GM10248 (cell line): ENCODE measurements around the gene POP7.
"Not testable (repeated sequence)": the region's sequence is repeated elsewhere in the genome, so short reads cannot be mapped to it uniquely, and the experiment has no call there.

Experiments used
- CTCF ChIA-PET: fragments of 300-600 bp; sonication (Branson Sonifier 250); formaldehyde crosslinking; extraction: SDS; loops from one replicate; lab custom pipeline; 2021; ENCODE audit warnings: antibody characterized with exemption; lab: Yijun Ruan, JAX
- POLR2A ChIA-PET: fragments of 350-650 bp; sonication (Branson Sonifier 250); formaldehyde crosslinking; extraction: SDS; loops from one replicate; lab custom pipeline; 2020; ENCODE audit warnings: antibody characterized with exemption; lab: Yijun Ruan, JAX
- DNase-seq: peaks from one replicate; pipeline ENCODE4 v3.0.0; 2012; ENCODE audit errors: extremely low spot score
- TF ChIP-seq, protein P1 (sequence below): IDR thresholded peaks from 2 replicates; pipeline ENCODE4 v1.5.1; 2012; ENCODE audit warnings: mild to moderate bottlenecking, low read depth; ENCODE audit errors: extremely low read depth, missing control alignments, control extremely low read depth

POP7 gene

DNA sequence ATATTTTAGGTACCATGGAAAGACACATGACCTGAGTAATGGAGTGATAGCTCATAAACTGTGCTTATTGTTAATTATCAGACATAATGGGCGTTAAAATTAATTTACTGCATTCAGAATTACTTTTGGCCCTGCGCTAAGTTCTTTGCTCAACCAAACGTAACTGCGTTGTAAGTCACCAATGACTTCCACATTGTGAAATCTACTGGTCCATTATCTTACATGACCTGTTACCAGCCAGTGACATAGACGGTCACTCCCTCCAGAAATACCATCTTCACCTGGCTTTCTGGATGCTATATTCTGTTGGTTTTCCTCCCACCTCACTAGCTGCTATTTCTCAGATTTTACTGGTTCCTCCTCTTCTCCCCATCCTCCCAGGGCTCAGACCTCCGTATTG, 6.9 kb upstream of the POP7 start:
- TF ChIP-seq, protein P1, sequence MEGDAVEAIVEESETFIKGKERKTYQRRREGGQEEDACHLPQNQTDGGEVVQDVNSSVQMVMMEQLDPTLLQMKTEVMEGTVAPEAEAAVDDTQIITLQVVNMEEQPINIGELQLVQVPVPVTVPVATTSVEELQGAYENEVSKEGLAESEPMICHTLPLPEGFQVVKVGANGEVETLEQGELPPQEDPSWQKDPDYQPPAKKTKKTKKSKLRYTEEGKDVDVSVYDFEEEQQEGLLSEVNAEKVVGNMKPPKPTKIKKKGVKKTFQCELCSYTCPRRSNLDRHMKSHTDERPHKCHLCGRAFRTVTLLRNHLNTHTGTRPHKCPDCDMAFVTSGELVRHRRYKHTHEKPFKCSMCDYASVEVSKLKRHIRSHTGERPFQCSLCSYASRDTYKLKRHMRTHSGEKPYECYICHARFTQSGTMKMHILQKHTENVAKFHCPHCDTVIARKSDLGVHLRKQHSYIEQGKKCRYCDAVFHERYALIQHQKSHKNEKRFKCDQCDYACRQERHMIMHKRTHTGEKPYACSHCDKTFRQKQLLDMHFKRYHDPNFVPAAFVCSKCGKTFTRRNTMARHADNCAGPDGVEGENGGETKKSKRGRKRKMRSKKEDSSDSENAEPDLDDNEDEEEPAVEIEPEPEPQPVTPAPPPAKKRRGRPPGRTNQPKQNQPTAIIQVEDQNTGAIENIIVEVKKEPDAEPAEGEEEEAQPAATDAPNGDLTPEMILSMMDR = no peak
- ChIA-PET POLR2A (no interaction called here), CTCF (interaction anchor here (1.2 to 1.7 kb wide), 4 partner anchors 9 to 153 kb away, joined by 3 to 8 read pairs (median 5); partner anchors contain the start of genes MOSPD3 and SLC12A9)
- DNase-seq = no peak

- POLR2A ChIA-PET, DNase-seq: not testable (repeated sequence)
- CTCF ChIA-PET = interaction anchor here (1.3 to 2.7 kb wide), 4 partner anchors 10 to 151 kb away, joined by 4 to 20 read pairs (median 5); partner anchors contain the start of genes GIGYF1 and SLC12A9
Observed at GRCh38 chr7:100701089-100701488, 4.8 kb upstream of the POP7 start.

DNA sequence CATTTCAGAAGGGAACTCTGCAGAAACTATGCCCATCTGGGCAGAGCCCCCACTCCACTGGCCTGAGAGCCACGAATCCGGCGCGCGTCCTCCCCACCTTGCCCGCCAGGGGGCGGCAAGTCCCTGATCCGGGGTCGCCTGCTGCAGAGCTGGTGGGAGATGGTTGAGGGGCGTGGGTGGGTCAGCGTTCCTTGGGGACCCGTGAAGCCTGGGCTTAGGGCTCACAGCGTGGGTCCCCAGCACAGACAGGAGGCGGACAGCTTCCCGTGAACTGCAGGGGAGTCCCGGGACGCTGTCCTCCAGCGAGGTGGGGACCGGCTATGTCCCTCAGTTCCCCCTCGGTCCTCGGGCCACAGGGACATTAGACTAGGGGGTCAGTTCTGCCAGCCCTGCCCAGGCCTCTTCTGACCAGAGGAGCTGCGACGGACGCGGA, 585 bp upstream of the POP7 start:
- DNase-seq = peak; percentile 89
- ChIA-PET POLR2A (interaction anchor here (1.0 to 1.2 kb wide), 4 partner anchors 11 to 276 kb away, joined by 3 to 9 read pairs (median 4); partner anchors contain the start of genes GIGYF1, MOSPD3, SLC12A9 and ZCWPW1), CTCF (interaction anchor here (0.7 to 6.6 kb wide), 58 partner anchors 11 to 643 kb away, joined by 3 to 159 read pairs (median 5); partner anchors contain the start of genes EPO, FBXO24, GIGYF1 and GNB2)
- TF ChIP-seq, protein P1 = peak; percentile 96

- CTCF ChIA-PET = interaction anchor here (1.6 to 6.6 kb wide), 8 partner anchors 9 to 146 kb away, joined by 6 to 159 read pairs (median 28); partner anchors contain the start of genes FBXO24, GIGYF1, LRCH4 and MOSPD3
- POLR2A ChIA-PET = no interaction called here
- DNase-seq = no peak
- TF ChIP-seq, protein P1 = no peak
Observed at GRCh38 chr7:100706672-100707311, 871 bp downstream of the POP7 start.

DNA sequence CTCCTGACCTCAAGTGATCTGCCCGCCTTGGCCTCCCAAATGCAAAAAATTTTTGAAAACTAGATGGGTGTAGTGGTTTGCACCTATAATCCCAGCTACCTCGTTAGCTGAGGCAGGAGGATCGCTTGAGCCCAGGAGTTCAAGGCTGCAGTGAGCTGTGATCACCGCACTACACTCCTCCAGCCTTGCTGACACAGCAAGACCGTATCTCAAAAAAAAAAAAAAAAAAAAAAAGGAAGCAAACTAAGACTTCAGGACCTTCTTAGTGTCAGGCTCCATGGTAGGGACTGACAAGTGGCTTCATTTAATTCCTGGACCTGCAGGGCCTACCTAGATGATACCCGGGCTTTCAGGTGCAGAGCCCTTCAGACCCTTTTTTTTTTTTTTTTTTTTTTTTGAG, 2.5 kb downstream of the POP7 start:
- ChIA-PET CTCF (interaction anchor here (5.1 to 6.6 kb wide), 3 partner anchors 15 to 144 kb away, joined by 77 to 159 read pairs (median 100); partner anchors contain the start of genes GIGYF1 and SLC12A9), POLR2A (interaction anchor here (0.6 kb wide), 1 partner anchor 49 kb away, joined by 4 read pairs; no protein-coding TSS in a partner anchor)
- no peak for DNase-seq
- TF ChIP-seq, protein P1 = no peak

DNA sequence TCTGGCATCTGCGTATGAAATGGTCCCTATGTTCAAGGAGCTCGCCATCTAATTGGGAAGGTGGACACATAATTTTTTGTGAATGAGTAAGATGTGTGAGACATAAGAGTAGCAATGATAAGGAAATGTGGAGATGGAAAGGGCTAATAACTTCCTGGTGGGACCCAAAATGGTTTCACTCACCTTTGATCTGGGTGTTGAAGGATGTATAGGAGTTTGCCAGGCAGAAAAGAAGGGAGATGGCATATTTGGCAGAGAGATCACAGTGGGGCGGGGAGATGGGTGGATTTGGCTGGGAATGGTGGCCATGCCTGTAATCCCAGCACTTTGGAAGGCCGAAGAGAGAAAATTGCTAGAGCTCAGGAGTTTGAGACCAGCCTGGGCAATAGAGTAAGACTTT, 4.5 kb downstream of the POP7 start:
- ChIA-PET CTCF (no interaction called here), POLR2A (no interaction called here)
- DNase-seq = no peak
- TF ChIP-seq, protein P1 = no peak
